Astrocyte (in vitro differentiated cells and primary cell): ENCODE measurements around the gene PCDH12. TPM values are rescaled to one million over a fixed set of nuclear protein-coding genes. Genes with fewer than 3 reads are reported as not detected.

Experiments used
- DNase-seq: peaks from one replicate; pipeline ENCODE4 v3.0.0-alpha.2; 2010; ENCODE audit warnings: low read depth
- FAIRE-seq: peaks from 2 replicates; lab custom pipeline; 2011; peaks lifted over from hg19 to GRCh38; lab: Jason Lieb, UNC
- H2AFZ ChIP-seq: 2 replicates; pipeline ENCODE4 v1.6.0; 2012; ENCODE audit warnings: low read depth, low read length, inconsistent platforms
- H3K27ac ChIP-seq: 2 replicates; pipeline ENCODE4 v1.5.1; 2011; ENCODE audit warnings: low read depth, low read length, inconsistent platforms
- H3K27me3 ChIP-seq: 2 replicates; pipeline ENCODE4 v1.6.0; 2011; ENCODE audit warnings: low read length, inconsistent platforms; ENCODE audit not compliant: insufficient read depth
- H3K36me3 ChIP-seq: 2 replicates; pipeline ENCODE4 v1.5.1; 2011; ENCODE audit warnings: low read length, inconsistent platforms; ENCODE audit not compliant: insufficient read depth
- H3K4me1 ChIP-seq: 2 replicates; pipeline ENCODE4 v1.5.1; 2011; ENCODE audit warnings: low read length, inconsistent platforms; ENCODE audit not compliant: insufficient read depth
- H3K4me2 ChIP-seq: 2 replicates; pipeline ENCODE4 v1.6.0; 2012; ENCODE audit warnings: low read length, inconsistent platforms
- H3K4me3 ChIP-seq: 2 replicates; pipeline ENCODE4 v1.5.1; 2011; ENCODE audit warnings: low read depth, mild to moderate bottlenecking, low read length, inconsistent platforms; ENCODE audit not compliant: insufficient read depth
- H3K79me2 ChIP-seq: 2 replicates; pipeline ENCODE4 v1.6.0; 2012; ENCODE audit warnings: mild to moderate bottlenecking, low read length, inconsistent platforms; ENCODE audit not compliant: insufficient read depth
- H3K9ac ChIP-seq: 2 replicates; pipeline ENCODE4 v1.6.0; 2012; ENCODE audit warnings: mild to moderate bottlenecking, low read length, inconsistent platforms
- H3K9me3 ChIP-seq: 2 replicates; pipeline ENCODE4 v1.5.1; 2012; ENCODE audit warnings: low read depth, mild to moderate bottlenecking, low read length, inconsistent platforms; ENCODE audit not compliant: insufficient read depth
- H4K20me1 ChIP-seq: 2 replicates; pipeline ENCODE4 v1.6.0; 2012; ENCODE audit warnings: low read length, inconsistent platforms; ENCODE audit not compliant: insufficient read depth
- H3K27ac Mint-ChIP-seq: one replicate; pipeline ENCODE4 v1.8.0; 2021; ENCODE audit warnings: mild to moderate bottlenecking, mixed read lengths; ENCODE audit not compliant: unreplicated experiment
- H3K27me3 Mint-ChIP-seq: one replicate; pipeline ENCODE4 v1.8.0; 2021; ENCODE audit warnings: low read depth, mixed read lengths; ENCODE audit not compliant: unreplicated experiment
- H3K36me3 Mint-ChIP-seq: one replicate; pipeline ENCODE4 v1.8.0; 2021; ENCODE audit warnings: low read depth, mixed read lengths; ENCODE audit not compliant: unreplicated experiment
- H3K4me1 Mint-ChIP-seq: one replicate; pipeline ENCODE4 v1.8.0; 2021; ENCODE audit warnings: low read depth, mixed read lengths; ENCODE audit not compliant: unreplicated experiment
- H3K4me3 Mint-ChIP-seq: one replicate; pipeline ENCODE4 v1.8.0; 2021; ENCODE audit warnings: mild to moderate bottlenecking, moderate library complexity, mixed read lengths; ENCODE audit not compliant: unreplicated experiment
- H3K9me3 Mint-ChIP-seq: one replicate; pipeline ENCODE4 v1.8.0; 2021; ENCODE audit warnings: mild to moderate bottlenecking, mixed read lengths; ENCODE audit not compliant: unreplicated experiment
- CTCF ChIP-seq: IDR thresholded peaks from 2 replicates; pipeline ENCODE4 v1.5.1; 2011; ENCODE audit warnings: low read depth, mild to moderate bottlenecking, inconsistent platforms, low read length, moderate library complexity; ENCODE audit not compliant: insufficient read depth
- EZH2 ChIP-seq: IDR thresholded peaks from 2 replicates; pipeline ENCODE4 v1.6.1; 2012; ENCODE audit warnings: mild to moderate bottlenecking, low read length, inconsistent platforms; ENCODE audit not compliant: insufficient read depth
- total RNA-seq: library from RNA; stranded (reverse); gene quantifications from 2 replicates; pipeline ENCODE4 v1.2.1, GENCODE V29; 2021

PCDH12 gene
- total RNA-seq, 1 donor from 2014 or later = 0.02 TPM

GRCh38 chr5:141909212-141909611 is 48.8 kb downstream of the PCDH12 start:
- Histone ChIP-seq H3K9me3 (no peaks in the 10 kb centered on the region), H3K4me1 (peaks cover 4% of the 10 kb centered on the region), H3K9ac (no peak overlapping the region), H3K4me3 (no peak overlapping the region), H3K79me2 (no peaks in the 10 kb centered on the region), H3K27me3 (peaks cover 11% of the 10 kb centered on the region), H4K20me1 (no peaks in the 10 kb centered on the region), H3K4me2 (no peak overlapping the region), H2AFZ (no peak overlapping the region), H3K27ac (no peak overlapping the region), H3K36me3 (no peaks in the 10 kb centered on the region)
- peaks cover 7% of the 10 kb centered on the region for H3K27me3 Mint-ChIP-seq
- no peak overlapping the region for H3K27ac Mint-ChIP-seq
- no peaks in the 10 kb centered on the region for H3K36me3 Mint-ChIP-seq
- no peak overlapping the region for H3K4me3 Mint-ChIP-seq
- no peak for TF ChIP-seq CTCF
- no peak for TF ChIP-seq EZH2
- FAIRE-seq (no peak), DNase-seq (no peak)
- H3K9me3 Mint-ChIP-seq = no peaks in the 10 kb centered on the region
- H3K4me1 Mint-ChIP-seq = no peaks in the 10 kb centered on the region

GRCh38 chr5:141908796-141909195 is 49.2 kb downstream of the PCDH12 start:
- no peaks in the 10 kb centered on the region for H3K79me2 ChIP-seq
- H3K27ac Mint-ChIP-seq = no peak overlapping the region
- H3K4me3 Mint-ChIP-seq = no peak overlapping the region
- no peak overlapping the region for H2AFZ ChIP-seq
- H3K4me1 ChIP-seq = peaks cover under 1% of the 10 kb centered on the region
- FAIRE-seq (no peak), DNase-seq (peak; percentile 7)
- no peak for TF ChIP-seq CTCF
- TF ChIP-seq EZH2 = no peak
- H3K36me3 ChIP-seq = no peaks in the 10 kb centered on the region
- peaks cover 8% of the 10 kb centered on the region for H3K27me3 ChIP-seq
- peaks cover 6% of the 10 kb centered on the region for H3K27me3 Mint-ChIP-seq
- no peak overlapping the region for H3K4me2 ChIP-seq
- H3K9me3 Mint-ChIP-seq = no peaks in the 10 kb centered on the region
- no peaks in the 10 kb centered on the region for H3K9me3 ChIP-seq
- no peaks in the 10 kb centered on the region for H3K4me1 Mint-ChIP-seq
- H3K4me3 ChIP-seq = no peak overlapping the region
- H3K36me3 Mint-ChIP-seq = no peaks in the 10 kb centered on the region
- H3K27ac ChIP-seq = no peak overlapping the region
- no peak overlapping the region for H3K9ac ChIP-seq
- no peaks in the 10 kb centered on the region for H4K20me1 ChIP-seq

- Histone ChIP-seq H3K36me3 (no peaks in the 10 kb centered on the region), H3K27me3 (peaks cover 5% of the 10 kb centered on the region), H3K27ac (no peak overlapping the region), H3K9ac (no peak overlapping the region), H3K4me3 (no peak overlapping the region), H3K4me1 (no peaks in the 10 kb centered on the region), H4K20me1 (no peaks in the 10 kb centered on the region), H3K9me3 (no peaks in the 10 kb centered on the region), H2AFZ (no peak overlapping the region), H3K4me2 (no peak overlapping the region), H3K79me2 (no peaks in the 10 kb centered on the region)
- no peaks in the 10 kb centered on the region for H3K4me1 Mint-ChIP-seq
- FAIRE-seq = no peak
- no peaks in the 10 kb centered on the region for H3K9me3 Mint-ChIP-seq
- H3K36me3 Mint-ChIP-seq = no peaks in the 10 kb centered on the region
- H3K4me3 Mint-ChIP-seq = no peak overlapping the region
- no peak for DNase-seq
- peaks cover 3% of the 10 kb centered on the region for H3K27me3 Mint-ChIP-seq
- no peak overlapping the region for H3K27ac Mint-ChIP-seq
- TF ChIP-seq EZH2 = no peak
- TF ChIP-seq CTCF = no peak
These were observed 51.0 kb downstream of the PCDH12 start for GRCh38 chr5:141906972-141907371.
